PFSK-1 (cell line): Measurements from ENCODE around the gene PGAM5.

ENCODE experiments used
- FOXP2 ChIP-seq: optimal IDR thresholded peaks from 2 replicates; pipeline ENCODE3; 2011; ENCODE audit warnings: borderline replicate concordance, control low read depth, inconsistent platforms; ENCODE audit not compliant: insufficient read depth; ENCODE audit errors: extremely low read length, extremely low read depth
- POLR2AphosphoS5 ChIP-seq: IDR thresholded peaks from 2 replicates; pipeline ENCODE4 v1.6.1; 2012; ENCODE audit warnings: low read depth, mild to moderate bottlenecking, control low read depth, low read length, moderate library complexity
- TAF1 ChIP-seq: IDR thresholded peaks from 2 replicates; pipeline ENCODE4 v1.6.1; 2012; ENCODE audit warnings: low read length, control low read depth, borderline replicate concordance; ENCODE audit not compliant: insufficient read depth

DNA sequence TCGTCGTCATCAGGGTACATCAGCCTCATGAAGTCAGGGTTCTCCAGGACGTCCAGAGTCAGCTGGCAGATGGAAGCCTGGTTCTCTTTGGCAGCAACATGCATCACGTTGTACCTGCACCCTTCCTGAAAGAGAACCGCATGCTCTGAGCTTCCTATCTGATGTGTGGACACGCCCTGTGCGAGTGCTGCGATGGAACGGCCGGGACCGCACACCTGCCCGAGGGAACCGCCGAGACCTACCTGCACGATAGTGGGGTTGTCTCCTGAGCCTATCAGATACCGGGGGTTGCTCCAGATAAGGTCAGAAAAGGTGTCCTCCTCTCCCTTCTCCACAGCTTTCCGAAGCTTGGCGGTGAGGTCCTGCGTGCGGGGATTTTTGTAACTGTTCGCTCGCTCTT is 37.3 kb downstream of the PGAM5 start:
- no peak for TF ChIP-seq POLR2AphosphoS5
- TF ChIP-seq FOXP2 = no peak
- TF ChIP-seq TAF1 = no peak
